Activated CD4-positive, CD25-positive, alpha-beta regulatory T cell treated with anti-CD3 and anti-CD28 coated beads, Interleukin-2, amount 50 U/mL, for 72 hours (primary cell): ENCODE measurements around the gene CCL25.

Experiments used
- DNase-seq: peaks from one replicate; pipeline ENCODE4 v3.0.0; 2021

CCL25 gene

DNA sequence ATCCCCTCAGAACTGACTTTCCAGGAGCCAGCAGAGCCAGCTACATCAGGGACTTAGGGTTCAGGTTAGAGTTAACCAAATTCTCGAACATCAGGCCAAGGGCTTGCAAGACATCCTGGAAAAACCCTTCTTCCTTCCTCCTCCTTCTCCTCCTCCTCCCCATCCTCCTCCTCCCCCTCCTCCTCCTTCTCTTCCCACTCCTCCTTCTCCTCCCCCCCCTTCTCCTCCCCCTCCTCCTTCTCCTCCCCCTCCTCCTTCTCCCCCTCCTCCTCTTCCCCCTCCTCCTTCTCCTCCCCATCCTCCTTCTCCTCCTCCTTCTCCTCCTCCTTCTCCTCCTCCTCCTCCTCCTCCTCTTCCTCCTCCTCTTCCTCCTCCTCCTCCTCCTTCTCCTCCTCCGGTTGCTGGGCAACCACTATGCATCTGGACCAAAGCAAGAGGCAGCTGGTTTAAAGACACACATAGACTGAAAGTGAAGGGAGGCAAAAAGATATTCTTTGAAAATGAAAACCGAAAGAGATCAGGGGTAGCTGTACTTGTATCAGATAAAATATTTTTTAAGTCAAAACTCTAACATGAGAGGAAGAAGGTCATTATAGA, 5.9 kb upstream of the CCL25 start:
- no peak for DNase-seq

- peak; percentile 84 for DNase-seq
Measured at GRCh38 chr19:8050274-8051096, 2.1 kb upstream of the CCL25 start.

GRCh38 chr19:8054169-8054568, 1.6 kb downstream of the CCL25 start:
- DNase-seq = no peak

DNA sequence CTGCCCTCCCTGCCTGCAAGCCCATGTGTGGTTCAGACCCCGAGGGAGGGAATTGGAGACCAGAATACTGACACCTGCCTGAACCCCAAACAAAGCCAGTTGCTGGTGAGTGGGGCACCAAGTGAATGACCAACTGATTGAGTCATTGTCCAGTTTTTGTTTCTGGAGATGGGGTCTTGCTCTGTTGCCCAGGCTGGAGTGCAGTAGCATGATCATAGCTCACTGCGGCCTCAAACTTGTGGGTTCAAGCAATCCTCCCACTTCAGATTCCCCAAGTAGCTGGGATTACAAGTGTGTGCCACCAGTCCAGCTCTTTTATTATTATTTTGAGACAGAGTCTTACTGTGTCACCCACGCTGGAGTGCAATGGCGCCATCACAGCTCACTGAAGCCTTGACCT, 4.0 kb downstream of the CCL25 start:
- DNase-seq = no peak

- DNase-seq = no peak
Measured at GRCh38 chr19:8057545-8058270, 5.1 kb downstream of the CCL25 start.

DNA sequence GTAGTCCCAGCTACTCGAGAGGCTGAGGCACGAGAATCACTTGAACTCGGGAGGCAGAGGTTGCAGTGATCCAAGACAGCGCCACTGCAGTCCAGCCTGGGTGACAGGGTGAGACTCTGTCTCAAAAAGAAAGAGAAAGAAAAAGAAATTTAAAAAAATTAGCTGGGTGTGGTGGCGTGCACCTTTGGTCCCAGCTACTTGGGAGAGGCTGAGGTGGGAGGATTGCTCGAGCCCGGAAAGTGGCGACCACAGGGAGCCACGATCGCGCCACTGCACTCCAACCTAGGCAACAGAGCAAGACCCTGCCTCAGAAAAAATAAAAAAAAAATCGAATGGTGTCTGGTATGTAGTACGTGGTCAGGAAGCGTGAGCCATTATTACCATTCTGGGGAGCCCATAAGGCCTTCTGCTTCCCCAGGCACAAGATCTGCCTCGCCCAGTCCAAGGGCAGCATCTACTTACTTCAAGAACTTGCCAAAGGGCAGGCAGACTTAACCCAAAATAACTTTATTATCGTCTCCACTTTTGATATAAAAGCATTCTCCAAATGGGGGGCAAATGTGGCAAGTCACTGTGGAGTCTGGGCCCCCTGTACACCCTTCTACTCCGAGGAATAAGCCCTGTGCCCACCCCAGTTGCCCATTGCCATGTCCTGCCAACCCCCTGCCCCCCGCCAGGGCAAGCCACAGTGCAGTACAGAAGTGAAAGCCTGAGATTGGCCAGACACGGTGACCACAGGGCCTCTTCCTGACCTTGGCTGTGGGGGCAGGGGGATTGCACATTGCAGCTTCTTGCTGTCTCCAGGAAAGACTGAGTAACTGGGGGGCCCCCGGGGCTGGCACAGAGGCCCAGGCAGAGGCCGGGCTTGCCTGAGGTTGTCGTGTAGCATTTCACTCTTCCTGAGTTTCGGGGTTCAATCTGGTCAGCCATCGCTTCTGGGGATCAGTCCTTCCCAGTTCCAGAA, 12.6 kb downstream of the CCL25 start:
- DNase-seq = no peak

GRCh38 chr19:8065875-8066261, 13.3 kb downstream of the CCL25 start:
- no peak for DNase-seq

DNA sequence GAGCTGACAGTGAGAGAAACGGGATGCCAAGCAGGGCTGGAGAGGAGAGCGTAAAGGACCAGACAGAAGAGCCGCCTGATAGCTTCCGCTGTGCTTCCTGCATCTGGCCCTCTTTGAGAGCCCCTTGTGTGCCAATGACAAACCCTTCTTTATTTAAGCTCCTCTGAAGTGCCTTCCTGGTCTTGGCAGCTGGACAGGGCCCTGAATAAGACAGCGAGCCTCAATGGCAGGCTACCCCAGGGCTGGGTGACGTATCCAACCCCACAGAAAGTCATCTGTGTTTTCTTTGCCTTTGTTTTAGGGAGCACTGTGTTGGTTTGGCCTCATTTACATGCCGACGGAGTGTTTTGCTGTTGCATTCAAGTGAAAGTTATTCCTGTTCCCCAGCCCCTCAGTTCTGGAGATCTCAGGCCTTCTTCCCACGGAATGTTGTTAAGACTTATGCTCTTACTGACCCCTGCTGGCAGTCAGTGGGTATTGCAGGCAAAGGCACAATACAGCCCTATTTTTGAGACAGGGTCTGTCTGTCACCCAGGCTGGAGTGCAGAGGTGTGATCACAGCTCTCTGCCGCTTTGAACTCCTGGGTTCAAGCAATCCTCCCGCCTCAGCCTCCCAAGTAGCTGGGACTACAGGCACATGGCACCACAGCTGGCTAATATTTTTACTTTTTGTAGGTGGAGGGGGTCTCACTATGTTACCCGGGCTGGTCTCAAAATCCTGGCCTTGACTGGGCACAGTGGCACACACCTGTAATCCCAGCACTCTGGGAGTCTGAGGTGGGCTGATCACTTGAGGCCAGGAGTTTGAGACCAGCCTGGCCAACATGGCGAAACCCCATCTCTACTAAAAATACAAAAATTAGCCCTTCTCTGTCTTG, 16.8 kb downstream of the CCL25 start:
- no peak for DNase-seq

DNA sequence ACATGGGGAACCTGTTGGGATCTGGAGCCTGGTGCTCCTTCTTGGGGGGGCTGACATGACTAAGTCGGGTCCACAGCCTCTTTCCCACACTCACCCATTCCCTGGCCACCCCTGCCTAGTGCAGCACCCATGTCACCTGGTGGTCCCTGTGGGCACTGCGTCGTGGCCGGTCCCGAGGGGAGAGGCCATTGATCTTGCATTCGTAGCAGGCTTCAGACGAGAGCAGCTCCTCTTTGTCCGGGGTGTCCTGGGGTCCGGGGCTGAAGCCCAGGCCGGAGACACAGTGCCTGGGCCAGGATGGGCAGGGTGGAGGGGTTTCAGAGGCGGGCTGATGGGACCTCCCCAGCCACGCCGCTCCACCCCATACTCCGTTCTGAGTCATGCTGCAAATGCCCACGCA, 19.4 kb downstream of the CCL25 start:
- DNase-seq = no peak

DNA sequence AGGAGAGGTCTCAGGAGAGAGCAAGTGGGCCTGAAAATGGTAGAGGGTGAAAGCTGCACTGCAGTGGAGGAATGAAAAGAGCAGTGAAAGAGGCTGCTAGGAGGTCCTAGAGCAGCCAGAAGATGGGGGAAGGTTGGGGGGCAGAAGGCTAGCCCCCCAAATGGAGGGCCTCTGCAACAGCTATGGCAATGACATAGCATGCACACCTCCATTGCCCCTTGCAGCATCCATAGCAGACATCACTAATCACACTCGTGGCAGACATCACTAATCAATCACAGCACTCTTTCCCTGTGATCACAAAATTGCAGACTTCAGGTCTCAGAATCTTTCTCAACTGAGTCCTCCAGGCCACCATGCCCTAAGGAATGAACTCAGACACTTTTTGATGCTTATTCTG, 21.9 kb downstream of the CCL25 start:
- no peak for DNase-seq

DNA sequence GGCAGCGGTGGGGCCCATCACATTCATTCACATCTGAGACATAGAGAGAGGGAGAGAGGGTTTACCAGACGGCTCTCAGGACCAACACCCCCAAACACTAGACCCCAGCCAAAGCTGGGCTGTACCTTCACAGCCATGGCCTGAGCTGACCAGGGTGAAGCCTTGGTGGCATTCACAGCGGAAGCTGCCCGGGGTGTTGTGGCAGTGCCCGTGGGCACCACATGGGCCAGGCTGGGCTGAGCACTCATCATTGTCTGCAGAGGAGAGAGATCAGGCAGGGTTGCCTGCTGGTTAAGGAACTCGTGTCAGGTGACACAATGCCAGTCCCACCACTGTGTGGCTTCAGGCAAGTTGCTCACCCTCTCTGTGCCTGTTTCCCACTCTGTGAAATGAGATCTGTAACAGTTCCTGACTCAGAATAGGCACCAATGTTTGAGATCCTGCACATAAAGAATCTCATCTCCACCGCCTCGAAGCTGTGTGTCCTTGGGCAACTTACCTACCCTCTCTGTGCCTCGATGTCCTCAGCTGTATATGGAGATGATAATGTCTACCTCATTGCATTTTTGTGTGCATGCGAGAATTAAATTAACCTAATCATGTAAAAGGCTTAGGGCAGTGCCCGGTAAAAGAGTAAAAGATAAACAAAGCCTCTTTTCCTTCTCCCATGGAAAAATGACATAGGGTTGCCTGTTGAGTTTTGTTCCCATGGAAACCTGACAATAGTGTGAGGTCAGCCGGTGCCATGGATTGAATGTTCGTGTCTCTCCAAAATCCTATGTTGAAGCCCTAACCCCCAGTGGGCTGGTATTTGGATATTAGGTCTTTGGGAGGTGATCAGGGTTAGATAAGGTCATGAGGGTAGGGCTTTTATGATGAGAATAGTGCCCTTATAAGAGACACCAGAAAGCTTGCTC, 22.9 kb downstream of the CCL25 start:
- no peak for DNase-seq

DNA sequence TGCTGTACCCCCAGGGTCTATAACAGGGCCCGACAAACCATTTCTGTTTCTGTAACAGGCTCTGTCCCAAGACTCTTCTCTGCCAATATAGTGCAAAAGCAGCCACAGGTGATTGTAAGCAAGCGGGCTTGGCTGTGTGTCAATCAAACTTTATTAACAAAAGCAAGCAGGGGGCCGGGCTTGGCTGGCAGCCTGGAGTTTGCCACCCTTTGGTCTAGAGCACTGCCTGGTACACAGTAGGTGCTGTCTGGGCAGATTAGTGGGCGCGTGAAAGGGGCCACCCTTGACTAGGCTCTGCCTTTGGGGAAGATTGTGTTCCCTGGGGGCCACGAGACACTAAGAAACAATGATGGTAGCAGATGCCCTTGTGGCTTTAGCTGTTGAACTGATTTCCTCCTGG, 27.4 kb downstream of the CCL25 start:
- DNase-seq = no peak

DNA sequence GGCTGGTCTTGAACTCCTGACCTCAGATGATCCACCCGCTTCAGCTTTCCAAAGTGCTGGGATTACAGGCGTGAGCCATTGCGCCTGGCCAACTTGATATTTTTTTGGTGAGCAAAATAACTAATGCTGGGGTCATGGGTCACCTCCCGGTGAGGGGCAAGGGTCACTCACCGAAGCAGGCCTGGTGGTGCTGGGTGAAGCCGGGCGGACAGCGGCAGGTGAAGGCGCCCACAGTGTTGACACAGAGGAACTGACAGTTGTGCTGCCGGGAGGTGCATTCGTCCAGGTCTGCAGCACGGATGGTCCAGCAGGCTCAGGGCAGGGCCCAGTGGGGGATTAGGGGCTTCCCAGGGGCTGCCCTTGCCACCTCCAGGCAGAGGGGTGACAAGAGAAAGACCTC, 28.3 kb downstream of the CCL25 start:
- no peak for DNase-seq

DNA sequence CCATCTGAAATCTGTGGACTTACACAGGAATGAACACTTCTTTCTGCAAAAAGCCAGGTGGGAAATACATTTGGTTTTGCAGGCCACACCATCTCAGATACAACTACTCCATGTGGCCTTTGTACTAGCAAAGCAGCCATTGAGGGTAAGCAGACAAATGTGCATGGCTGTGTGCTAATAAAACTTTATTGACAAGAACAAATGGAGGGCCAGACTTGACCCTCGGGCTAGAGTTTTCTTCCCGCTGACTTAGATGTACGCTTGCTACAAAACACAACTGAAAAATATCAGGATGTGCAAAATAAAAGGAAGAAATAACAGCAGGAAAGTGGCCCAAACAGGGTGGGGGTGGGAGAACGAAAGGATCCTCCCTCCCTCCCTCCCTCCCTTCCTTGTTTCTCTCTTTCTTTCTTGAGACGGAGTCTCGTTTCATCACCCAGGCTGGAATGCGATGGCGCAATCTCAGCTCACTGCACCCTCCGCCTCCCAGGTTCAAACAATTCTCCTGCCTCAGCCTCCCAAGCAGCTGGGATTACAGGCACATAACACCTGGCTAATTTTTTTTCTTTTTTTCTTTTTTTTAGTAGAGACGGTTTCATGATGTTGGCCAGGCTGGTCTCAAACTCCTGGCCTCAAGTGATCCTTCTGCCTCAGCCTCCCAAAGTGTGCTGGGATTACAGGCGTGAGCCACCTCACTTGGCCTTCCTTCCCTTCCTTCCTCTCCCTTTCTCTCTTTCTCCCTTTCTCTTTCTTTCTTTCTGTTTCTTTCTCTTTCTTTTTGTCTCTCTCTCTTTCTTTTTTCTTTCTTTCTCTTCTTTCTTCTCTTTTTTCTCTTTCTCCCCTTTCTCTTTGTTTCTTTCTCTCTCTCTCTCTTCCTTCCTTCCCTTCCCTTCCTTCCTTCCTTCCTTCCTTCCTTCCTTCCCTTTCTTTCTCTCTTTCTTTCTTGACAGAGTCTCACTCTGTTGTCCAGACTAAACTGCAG, 29.3 kb downstream of the CCL25 start:
- DNase-seq = no peak

- DNase-seq = no peak
Measured at GRCh38 chr19:8083141-8083540, 30.6 kb downstream of the CCL25 start.

GRCh38 chr19:8084152-8084551, 31.6 kb downstream of the CCL25 start:
- DNase-seq = no peak

GRCh38 chr19:8085598-8086408, 33.2 kb downstream of the CCL25 start:
- no peak for DNase-seq

- DNase-seq = no peak
Measured at GRCh38 chr19:8086849-8087248, 34.3 kb downstream of the CCL25 start.

DNA sequence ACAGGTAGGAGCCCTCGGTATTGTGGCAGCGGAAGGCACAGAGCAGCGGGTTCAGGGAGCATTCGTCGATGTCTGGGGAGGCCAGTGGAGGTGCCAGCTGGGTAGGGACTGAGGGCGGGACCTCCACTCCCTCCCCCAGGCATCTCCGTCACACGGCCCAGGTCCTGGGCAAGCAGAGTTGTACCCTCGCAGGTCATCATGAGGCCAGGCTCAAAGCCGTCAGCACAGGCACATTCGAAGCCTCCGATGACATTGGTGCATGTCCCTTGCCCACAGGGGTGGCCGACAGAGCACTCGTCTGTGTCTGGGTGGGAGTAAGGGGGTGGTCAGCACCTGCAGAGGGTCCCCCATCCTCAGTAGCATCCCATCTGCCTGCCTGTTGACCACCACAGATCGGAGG, 35.3 kb downstream of the CCL25 start:
- DNase-seq = no peak
